Heart left ventricle (tissue), 13 donors: ENCODE measurements around the gene RRP1.

Source experiments
- CTCF ChIP-seq, 12 donors: fragments of 200-600 bp; sonication (generic) in 4 of 12; IDR thresholded peaks; one replicate each; pipeline versions ENCODE4 v1.5.0 to v1.8.0; 2018 to 2022; ENCODE audit warnings: antibody characterized with exemption in 12 of 12, mild to moderate bottlenecking in 5 of 12
- POLR2A ChIP-seq, 2 donors: fragments of 450-650 bp; IDR thresholded peaks; one replicate each; pipeline ENCODE4 v1.6.1; 2017; ENCODE audit warnings: antibody characterized with exemption in 2 of 2, mild to moderate bottlenecking in 2 of 2, moderate library complexity in 2 of 2
- donor health status: ischemic (EF 13 %, LVEDD 7.1; RV severe dilation, severe dysfunction).
- donor health status: DM: no; HTN: yes; CAD: no.
- donor health status: DM: no; HTN: no; CAD: no.
- donor health status: ischemic (EF 25% LVEDD 6.9; RV normal size, moderate dysfunction).
- donor health status: ischemic (EF 25% LVEDD 5.7; RV mildly dilated, moderate dysfunction).
- donor health status: ischemic (EF 35%, LVEDD 5.7; RV mildly dilated, moderate dysfunction).
- donor health status: nonischemic (EF 11% LVEDD 7.7; RV severe dilation, severe dysfunction).
- donor health status: DM: yes; HTN: yes; CAD: no.
- donor health status: PGD.
- donor health status: ischemic (EF 29% LVEDD 5.4; RV normal size, mild dysfunction).
- donor health status: nonischemic (EF 23%, LVEDD 6.1; RV moderate dilation, normal function).

- TF ChIP-seq CTCF (IDR thresholded peaks at IDR 0.05) (no peak), POLR2A (IDR thresholded peaks at IDR 0.05) (no peak)
Measured at GRCh38 chr21:43819511-43820405, 30.4 kb downstream of the RRP1 start.
